Muscle of leg (tissue), 11 donors: ENCODE measurements around the gene MEF2C. TPM values are rescaled to one million over a fixed set of nuclear protein-coding genes. Genes with fewer than 3 reads are reported as not detected.

Experiments
- DNase-seq: peaks from one replicate; pipeline ENCODE4 v3.0.0; 2013
- H3K27ac ChIP-seq: one replicate; pipeline ENCODE4 v1.5.1; 2013; ENCODE audit warnings: mild to moderate bottlenecking, low read length, control low read depth
- H3K27me3 ChIP-seq: one replicate; pipeline ENCODE4 v1.6.1; 2013; ENCODE audit warnings: low read length; ENCODE audit not compliant: control insufficient read depth, insufficient read depth
- H3K36me3 ChIP-seq: one replicate; pipeline ENCODE4 v1.6.1; 2013; ENCODE audit warnings: low read length; ENCODE audit not compliant: control insufficient read depth, insufficient read depth
- H3K4me1 ChIP-seq: one replicate; pipeline ENCODE4 v1.6.1; 2013; ENCODE audit warnings: low read length; ENCODE audit not compliant: control insufficient read depth, insufficient read depth
- H3K4me3 ChIP-seq: one replicate; pipeline ENCODE4 v1.5.1; 2013; ENCODE audit warnings: low read length, control low read depth
- H3K9me3 ChIP-seq: replicated peaks from 2 replicates; pipeline ENCODE4 v1.6.1; 2013; ENCODE audit warnings: low read depth, low read length; ENCODE audit not compliant: control insufficient read depth
- WGBS: methylation state at CpG from one replicate; pipeline ENCODE4 v1.1.5; 2013; ENCODE audit warnings: missing lambda C conversion rate; ENCODE audit not compliant: insufficient coverage; 5-methylcytosine and 5-hydroxymethylcytosine counted together
- polyA plus RNA-seq, 8 donors: library from polyadenylated mRNA; unstranded; fragments of 120-200 nt; gene quantifications; one replicate each; pipeline versions ENCODE4 v1.2.1 to v1.2.3, GENCODE V29; 2013; ENCODE audit warnings: inconsistent platforms in 1 of 8, low replicate concordance in 1 of 8; ENCODE audit not compliant: insufficient read length in 8 of 8, insufficient read depth in 1 of 8
- total RNA-seq: library from RNA; stranded (reverse); fragments of 120-200 nt; gene quantifications from one replicate; pipeline ENCODE4 v1.2.4, GENCODE V29; 2013

Gene MEF2C
- total and polyA plus RNA-seq, 9 donors, result 440 to 987 (median 726) TPM

- Histone ChIP-seq H3K36me3 (no peaks in the 10 kb centered on the region), H3K27me3 (peaks cover 75% of the 10 kb centered on the region), H3K4me1 (peaks cover 20% of the 10 kb centered on the region), H3K4me3 (peak overlapping the region; percentile 37), H3K9me3 (no peaks in the 10 kb centered on the region), H3K27ac (no peak overlapping the region)
- DNase-seq, result peak; percentile 45
- under 1% methylated on average over 75 of the region's 78 CpGs for WGBS
Measured at GRCh38 chr5:88674356-88675167, 208.4 kb downstream of the MEF2C start.

DNA sequence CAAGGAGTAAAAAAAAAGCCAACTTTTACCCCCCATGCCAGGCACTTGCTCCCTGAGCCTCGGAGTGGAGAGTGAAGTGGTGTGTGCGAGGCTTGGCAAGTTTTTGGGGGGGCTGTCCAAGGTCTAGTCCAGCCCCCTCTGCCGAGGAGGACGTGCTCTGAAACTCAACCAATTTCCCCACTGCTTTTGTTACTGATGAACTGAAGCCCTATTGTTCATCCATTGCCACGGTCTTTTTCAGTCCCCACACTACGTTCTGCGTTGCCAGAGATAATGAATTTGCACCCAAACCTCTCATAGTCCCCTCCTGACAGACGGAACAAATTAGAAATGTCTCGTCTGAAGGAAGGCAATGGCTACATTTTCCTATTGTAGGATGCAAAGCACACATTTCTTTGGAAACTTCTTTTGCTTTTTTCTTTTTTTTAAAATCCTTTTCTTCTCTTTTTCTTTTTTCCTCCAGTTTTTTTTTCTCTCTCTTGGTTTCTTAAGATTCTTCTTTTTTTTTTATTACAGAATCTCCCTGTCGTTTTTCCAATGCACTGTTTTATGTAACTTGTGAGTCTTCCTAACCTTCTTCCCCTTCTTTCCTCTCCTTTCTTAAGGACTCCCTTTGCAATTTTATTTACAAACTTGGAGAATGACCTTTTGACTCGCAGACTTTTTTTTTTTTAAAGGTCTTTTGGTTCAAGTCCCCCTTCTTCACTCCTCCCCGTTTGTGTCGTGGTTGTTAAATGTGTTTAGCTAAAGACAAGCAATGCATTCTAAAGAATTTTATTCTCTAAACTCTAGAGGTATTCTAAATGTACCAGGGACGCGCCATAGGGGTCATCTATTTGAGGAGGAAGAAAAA lies 209.5 kb downstream of the MEF2C start:
- DNase-seq, result peak; percentile 11
- Histone ChIP-seq H3K4me1 (peaks cover 20% of the 10 kb centered on the region), H3K4me3 (no peak overlapping the region), H3K27ac (no peak overlapping the region), H3K27me3 (peaks cover 69% of the 10 kb centered on the region), H3K9me3 (no peaks in the 10 kb centered on the region), H3K36me3 (no peaks in the 10 kb centered on the region)
- WGBS, result 0% methylated on average over 6 of the region's 15 CpGs

GRCh38 chr5:88672644-88673252 lies 210.2 kb downstream of the MEF2C start:
- Histone ChIP-seq H3K27me3 (peaks cover 66% of the 10 kb centered on the region), H3K4me1 (peaks cover 20% of the 10 kb centered on the region), H3K36me3 (no peaks in the 10 kb centered on the region), H3K9me3 (no peaks in the 10 kb centered on the region), H3K27ac (no peak overlapping the region), H3K4me3 (no peak overlapping the region)
- 3% methylated on average over 30 of the region's 39 CpGs for WGBS
- no peak for DNase-seq

GRCh38 chr5:88671505-88672499 lies 211.2 kb downstream of the MEF2C start:
- 1% methylated on average over 10 of the region's 25 CpGs for WGBS
- H3K27me3 ChIP-seq, result peaks cover 69% of the 10 kb centered on the region
- H3K4me3 ChIP-seq, result no peak overlapping the region
- H3K36me3 ChIP-seq, result no peaks in the 10 kb centered on the region
- H3K9me3 ChIP-seq, result no peaks in the 10 kb centered on the region
- H3K27ac ChIP-seq, result no peak overlapping the region
- H3K4me1 ChIP-seq, result peaks cover 23% of the 10 kb centered on the region
- no peak for DNase-seq

DNA sequence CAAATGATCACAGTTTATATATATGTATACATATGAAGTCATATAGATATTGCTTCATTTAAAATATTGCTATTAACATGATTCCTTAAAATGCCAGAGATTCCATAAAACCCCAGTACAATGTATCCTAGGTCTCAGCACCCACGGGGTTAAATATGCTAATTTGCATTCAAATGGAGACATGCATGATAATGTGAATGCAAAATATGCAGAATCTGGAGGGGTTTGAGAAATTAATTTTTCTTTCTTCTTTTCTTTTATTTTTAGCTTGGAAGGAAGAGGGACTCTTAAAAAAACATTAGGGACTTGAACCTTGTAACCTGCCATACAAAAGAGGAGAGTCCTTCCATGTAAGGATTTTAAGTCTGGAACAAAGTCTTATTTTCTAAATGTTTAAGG lies 211.9 kb downstream of the MEF2C start:
- Histone ChIP-seq H3K4me3 (no peak overlapping the region), H3K27me3 (peaks cover 72% of the 10 kb centered on the region), H3K9me3 (no peaks in the 10 kb centered on the region), H3K27ac (no peak overlapping the region), H3K4me1 (peaks cover 23% of the 10 kb centered on the region), H3K36me3 (no peaks in the 10 kb centered on the region)
- no CpG with 5 or more reads among the region's 1 CpG for WGBS
- DNase-seq, result no peak

DNA sequence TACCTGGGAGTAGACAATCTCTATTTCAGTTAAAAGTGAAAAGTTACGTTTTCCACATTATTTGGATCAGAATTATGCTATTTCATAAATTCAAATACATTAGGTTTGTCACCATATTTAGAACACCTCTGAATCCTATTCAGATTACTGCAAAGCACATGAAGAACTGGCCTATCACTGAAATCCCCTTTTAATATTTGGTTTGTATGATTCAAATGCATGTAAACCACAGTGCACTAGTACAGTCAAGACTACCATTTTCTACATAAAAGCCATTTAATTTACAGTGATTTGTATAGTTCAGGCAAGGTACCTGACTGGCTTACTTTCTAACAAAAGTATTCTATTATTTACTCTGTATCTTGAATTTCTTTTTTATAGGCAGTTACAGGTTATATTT lies 212.5 kb downstream of the MEF2C start:
- DNase-seq, result no peak
- no peak overlapping the region for H3K4me3 ChIP-seq
- no CpG with 5 or more reads among the region's 1 CpG for WGBS
- H3K4me1 ChIP-seq, result peaks cover 24% of the 10 kb centered on the region
- H3K9me3 ChIP-seq, result no peaks in the 10 kb centered on the region
- H3K27me3 ChIP-seq, result peaks cover 72% of the 10 kb centered on the region
- H3K27ac ChIP-seq, result no peak overlapping the region
- H3K36me3 ChIP-seq, result no peaks in the 10 kb centered on the region

GRCh38 chr5:88669371-88670050 lies 213.5 kb downstream of the MEF2C start:
- 60% methylated on average over 1 of the region's 3 CpGs for WGBS
- DNase-seq, result no peak
- no peak overlapping the region for H3K27ac ChIP-seq
- no peaks in the 10 kb centered on the region for H3K36me3 ChIP-seq
- H3K9me3 ChIP-seq, result no peaks in the 10 kb centered on the region
- H3K27me3 ChIP-seq, result peaks cover 67% of the 10 kb centered on the region
- peaks cover 15% of the 10 kb centered on the region for H3K4me1 ChIP-seq
- no peak overlapping the region for H3K4me3 ChIP-seq

DNA sequence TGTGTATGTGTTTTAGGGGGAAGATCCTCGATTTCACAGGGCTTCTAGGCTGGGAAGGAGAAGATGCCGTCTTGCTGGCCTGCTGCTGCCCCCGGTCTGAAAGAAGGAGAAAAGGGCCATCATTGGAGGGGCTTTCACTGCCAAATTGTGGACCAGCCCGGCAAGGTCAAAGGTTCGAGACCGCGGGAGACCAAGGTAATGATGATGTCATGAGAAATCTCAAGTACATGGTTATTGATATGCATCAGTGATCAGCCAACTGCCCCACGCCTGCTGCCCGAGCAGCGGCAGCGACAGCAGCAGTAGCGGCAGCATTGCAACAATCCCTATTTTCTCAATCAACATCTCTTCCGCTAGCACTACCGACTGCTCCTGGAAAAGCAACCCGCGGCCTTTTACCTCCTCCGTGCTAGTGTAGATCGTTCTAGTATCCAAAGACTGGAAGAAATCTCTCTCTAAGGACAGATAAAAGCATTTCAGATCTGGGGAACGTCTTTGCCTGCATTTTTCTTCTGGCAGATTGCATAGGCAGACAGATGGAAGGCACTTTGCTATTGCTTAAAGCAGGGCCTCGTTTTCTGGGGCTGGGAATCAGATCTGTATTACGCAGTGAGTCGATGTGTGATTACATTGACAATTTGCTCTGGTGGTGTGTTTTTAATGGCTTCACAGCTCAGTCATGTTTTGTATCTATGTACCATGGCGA lies 215.3 kb downstream of the MEF2C start:
- WGBS, result 1% methylated on average over 10 of the region's 23 CpGs
- Histone ChIP-seq H3K36me3 (no peaks in the 10 kb centered on the region), H3K4me3 (no peak overlapping the region), H3K9me3 (no peaks in the 10 kb centered on the region), H3K27ac (no peak overlapping the region), H3K4me1 (peaks cover 11% of the 10 kb centered on the region), H3K27me3 (peaks cover 58% of the 10 kb centered on the region)
- DNase-seq, result no peak
